Measurements from ENCODE around the gene AMY2A.
"Not testable (repeated sequence)": the region's sequence is repeated elsewhere in the genome, so short reads cannot be mapped to it uniquely, and the experiment has no call there.

Gene AMY2A

GRCh38 chr1:103616994-103617477 is at the start of gene AMY2A:
Gene AMY2A (plus strand): TSS chr1:103617427. CDS start chr1:103617441, 14 bp downstream.
- not testable (repeated sequence) for DNase-seq

- no peak for DNase-seq
These were observed 47.7 kb upstream of the AMY2A start for GRCh38 chr1:103569493-103569892.

GRCh38 chr1:103571289-103571688 is 45.9 kb upstream of the AMY2A start, which contains the start of gene AMY2B:
Gene AMY2B (plus strand): TSS chr1:103571589. CDS start chr1:103571603, 14 bp downstream.
- not testable (repeated sequence) for DNase-seq

GRCh38 chr1:103576065-103576464 is 41.2 kb upstream of the AMY2A start:
- DNase-seq = no peak

GRCh38 chr1:103576784-103577183 is 40.4 kb upstream of the AMY2A start:
- not testable (repeated sequence) for DNase-seq

GRCh38 chr1:103582464-103582863 is 34.8 kb upstream of the AMY2A start:
- no peak for DNase-seq

GRCh38 chr1:103583887-103584286 is 33.3 kb upstream of the AMY2A start:
- no peak for DNase-seq

- DNase-seq = no peak
These were observed 32.7 kb upstream of the AMY2A start for GRCh38 chr1:103584537-103584936.

- DNase-seq = not testable (repeated sequence)
These were observed 14.5 kb upstream of the AMY2A start for GRCh38 chr1:103602740-103603139.

- no peak for DNase-seq
These were observed 865 bp upstream of the AMY2A start for GRCh38 chr1:103616362-103616761.

GRCh38 chr1:103627436-103627835 is 10.2 kb downstream of the AMY2A start:
- DNase-seq = not testable (repeated sequence)

GRCh38 chr1:103641194-103641593 is 24.0 kb downstream of the AMY2A start:
- DNase-seq = not testable (repeated sequence)

- DNase-seq = not testable (repeated sequence)
These were observed 26.7 kb downstream of the AMY2A start for GRCh38 chr1:103643908-103644307.

- not testable (repeated sequence) for DNase-seq
These were observed 33.1 kb downstream of the AMY2A start for GRCh38 chr1:103650305-103650704.

- not testable (repeated sequence) for DNase-seq
These were observed 33.7 kb downstream of the AMY2A start for GRCh38 chr1:103650889-103651288.

GRCh38 chr1:103654133-103654532 is 36.9 kb downstream of the AMY2A start:
- not testable (repeated sequence) for DNase-seq

GRCh38 chr1:103655460-103655859 is 38.2 kb downstream of the AMY2A start, which contains the start of gene AMY1A:
Gene AMY1A (plus strand): TSS chr1:103655760. CDS start chr1:103656331, 571 bp downstream.
- not testable (repeated sequence) for DNase-seq
